HepG2 (cell line): ENCODE measurements around the gene ZNF345. TPM values are rescaled to one million over a fixed set of nuclear protein-coding genes. Genes with fewer than 3 reads are reported as not detected.

Experiments
- ATAC-seq: fragments of 200-7000 bp; cut with Tn5 transposase; 3 replicates; pipeline ENCODE4 v1.9.1; 2020; ENCODE audit warnings: mild to moderate bottlenecking, moderate library complexity
- BruUV-seq: library from RNA; stranded (reverse); fragments of 400-500 nt; replicated peaks from 2 replicates; lab custom pipeline; 2021; lab: Mats Ljungman, UMichigan
- CTCF ChIA-PET: fragments of 300-600 bp; formaldehyde crosslinking; extraction: SDS; loops from one replicate; lab custom pipeline; 2021; ENCODE audit warnings: low total read pairs, inconsistent platforms, low intra/inter-chr PET ratio; lab: Yijun Ruan, JAX
- POLR2A ChIA-PET: fragments of 350-600 bp; sonication (Branson Sonifier 250); formaldehyde crosslinking; loops from one replicate; lab custom pipeline; 2020; ENCODE audit warnings: antibody characterized with exemption, inconsistent platforms; lab: Yijun Ruan, JAX
- DNase-seq: peaks from one replicate; pipeline ENCODE4 v3.0.0-alpha.2; 2015; ENCODE audit warnings: low spot score
- FAIRE-seq: peaks from 3 replicates; lab custom pipeline; 2011; peaks lifted over from hg19 to GRCh38; lab: Jason Lieb, UNC
- H2AFZ ChIP-seq: one replicate; pipeline ENCODE4 v1.6.1; 2011; ENCODE audit warnings: low read length, inconsistent platforms
- H3K27ac ChIP-seq: fragments of 300-600 bp; 3 replicates; pipeline ENCODE4 v1.8.0; 2011; ENCODE audit warnings: mixed run types, mild to moderate bottlenecking, mixed read lengths, low read length, inconsistent platforms; ENCODE audit not compliant: insufficient read depth; ENCODE audit errors: extremely low read length
- H3K27me3 ChIP-seq, 2 experiments: fragments of 200-600 bp in 1 of 2; 2 replicates in 1 of 2; 3 replicates in 1 of 2; pipeline versions ENCODE4 v1.6.0 to v1.8.0; 2011; ENCODE audit warnings: low read length in 2 of 2, mild to moderate bottlenecking in 2 of 2, moderate library complexity in 2 of 2, inconsistent platforms in 1 of 2; ENCODE audit not compliant: insufficient read depth in 2 of 2, control insufficient read depth in 1 of 2
- H3K36me3 ChIP-seq, 2 experiments: fragments of 200-600 bp in 1 of 2; replicated peaks in 1 of 2; 2 replicates in 1 of 2; 3 replicates in 1 of 2; pipeline versions ENCODE4 v1.5.1 to v1.8.0; 2011; ENCODE audit warnings: low read length in 2 of 2, inconsistent platforms in 1 of 2; ENCODE audit not compliant: insufficient read depth in 2 of 2, control insufficient read depth in 1 of 2
- H3K4me1 ChIP-seq: 2 replicates; pipeline ENCODE4 v1.5.1; 2012; ENCODE audit warnings: low read length, inconsistent platforms; ENCODE audit not compliant: insufficient read depth
- H3K4me2 ChIP-seq: 2 replicates; pipeline ENCODE4 v1.6.0; 2011; ENCODE audit warnings: low read depth, low read length, inconsistent platforms
- H3K4me3 ChIP-seq, 3 experiments: fragments of 200-600 bp in 1 of 3; sonication (generic), shearing (Covaris generic) in 1 of 3; replicated peaks in 1 of 3; 2 replicates each; pipeline ENCODE4 v1.5.1; 2011 to 2016; ENCODE audit warnings: low read length in 3 of 3, inconsistent platforms in 2 of 3, low read depth in 2 of 3, mild to moderate bottlenecking in 2 of 3, control low read depth in 1 of 3, mixed read lengths in 1 of 3; ENCODE audit not compliant: insufficient read depth in 1 of 3
- H3K79me2 ChIP-seq: one replicate; pipeline ENCODE4 v1.6.1; 2011; ENCODE audit warnings: low read length, inconsistent platforms; ENCODE audit not compliant: insufficient read depth
- H3K9ac ChIP-seq: 2 replicates; pipeline ENCODE4 v1.6.0; 2011; ENCODE audit warnings: mild to moderate bottlenecking, low read depth, low read length, inconsistent platforms; ENCODE audit not compliant: insufficient read depth
- H3K9me3 ChIP-seq: 2 replicates; pipeline ENCODE4 v1.5.1; 2012; ENCODE audit warnings: mild to moderate bottlenecking, low read length
- H4K20me1 ChIP-seq: 2 replicates; pipeline ENCODE4 v1.6.0; 2011; ENCODE audit warnings: inconsistent platforms, mild to moderate bottlenecking, low read length, moderate library complexity; ENCODE audit not compliant: insufficient read depth
- BRD4 ChIP-seq: sonication (generic); formaldehyde crosslinking; IDR thresholded peaks from 2 replicates; pipeline ENCODE4 v1.4.0; 2020; ENCODE audit warnings: missing genetic modification reagents
- CENPT ChIP-seq: sonication (generic); formaldehyde crosslinking; IDR thresholded peaks from 2 replicates; pipeline ENCODE4 v1.8.0; 2022; ENCODE audit warnings: low read depth, mild to moderate bottlenecking, moderate library complexity, missing genetic modification reagents
- HOXA9 ChIP-seq: sonication (generic); formaldehyde crosslinking; IDR thresholded peaks from 2 replicates; pipeline ENCODE4 v1.8.1; 2022; ENCODE audit warnings: missing genetic modification reagents, mild to moderate bottlenecking, moderate library complexity, borderline replicate concordance
- MXD3 ChIP-seq: IDR thresholded peaks from 2 replicates; pipeline ENCODE4 v1.6.1; 2016; ENCODE audit warnings: mild to moderate bottlenecking, missing biosample characterization, missing genetic modification reagents
- NBN ChIP-seq: fragments of 450-650 bp; conservative IDR thresholded peaks from 2 replicates; pipeline ENCODE4 v1.6.1; 2017
- NFE2L1 ChIP-seq: sonication (generic); formaldehyde crosslinking; IDR thresholded peaks from 2 replicates; pipeline ENCODE4 v1.4.0; 2020; ENCODE audit warnings: missing genetic modification reagents, mild to moderate bottlenecking, borderline replicate concordance
- PBX2 ChIP-seq: IDR thresholded peaks from 2 replicates; pipeline ENCODE4 v1.6.1; 2016; ENCODE audit warnings: control low read depth
- POLR2G ChIP-seq: fragments of 200-400 bp; formaldehyde crosslinking; IDR thresholded peaks from 2 replicates; pipeline ENCODE4 v1.6.1; 2018; ENCODE audit warnings: mild to moderate bottlenecking, low read depth, low read length, moderate library complexity
- RCOR2 ChIP-seq: IDR thresholded peaks from 2 replicates; pipeline ENCODE4 v1.6.1; 2016; ENCODE audit warnings: missing biosample characterization, missing genetic modification reagents
- SETDB1 ChIP-seq: sonication (generic); formaldehyde crosslinking; IDR thresholded peaks from 2 replicates; pipeline ENCODE4 v1.5.1; 2020; ENCODE audit warnings: missing genetic modification reagents, mild to moderate bottlenecking, borderline replicate concordance
- TBP ChIP-seq: sonication (generic); formaldehyde crosslinking; IDR thresholded peaks from 2 replicates; pipeline ENCODE4 v1.5.0; 2020; ENCODE audit warnings: missing genetic modification reagents
- TIGD3 ChIP-seq: sonication (generic); formaldehyde crosslinking; IDR thresholded peaks from 2 replicates; pipeline ENCODE4 v1.5.1; 2020; ENCODE audit warnings: mild to moderate bottlenecking, missing genetic modification reagents, borderline replicate concordance
- YY1 ChIP-seq: IDR thresholded peaks from 2 replicates; pipeline ENCODE4 v1.6.1; 2011; ENCODE audit warnings: low read length, low read depth, moderate library complexity, mild to moderate bottlenecking; ENCODE audit not compliant: insufficient read depth, insufficient replicate concordance
- ZNF138 ChIP-seq: sonication (generic); formaldehyde crosslinking; IDR thresholded peaks from 2 replicates; pipeline ENCODE4 v1.5.0; 2020; ENCODE audit warnings: mild to moderate bottlenecking, low read depth, missing genetic modification reagents
- ZNF18 ChIP-seq: sonication (generic); formaldehyde crosslinking; IDR thresholded peaks from 2 replicates; pipeline ENCODE4 v1.8.0; 2022; ENCODE audit warnings: mild to moderate bottlenecking, missing genetic modification reagents; ENCODE audit not compliant: insufficient replicate concordance
- ZNF383 ChIP-seq: sonication (generic); formaldehyde crosslinking; IDR thresholded peaks from 2 replicates; pipeline ENCODE4 v1.4.0; 2020; ENCODE audit warnings: missing genetic modification reagents, mild to moderate bottlenecking, borderline replicate concordance
- ZNF607 ChIP-seq: sonication (generic); formaldehyde crosslinking; IDR thresholded peaks from 2 replicates; pipeline ENCODE4 v1.5.1; 2020; ENCODE audit warnings: missing genetic modification reagents, mild to moderate bottlenecking, borderline replicate concordance
- ZNF772 ChIP-seq: sonication (generic); formaldehyde crosslinking; IDR thresholded peaks from 2 replicates; pipeline ENCODE4 v1.5.0; 2020; ENCODE audit warnings: mild to moderate bottlenecking, missing genetic modification reagents
- WGBS: methylation state at CpG from one replicate; pipeline ENCODE4 v1.1.6; 2017; ENCODE audit warnings: low lambda C conversion rate; 5-methylcytosine and 5-hydroxymethylcytosine counted together
- in situ Hi-C: cut with HindIII; loops from 2 replicates; pipeline ENCODE4 v1.10.0; 2017; ENCODE audit warnings: low pct_unique_long_range_greater_than_20kb; ENCODE audit not compliant: extremely low pct_ligation_motif_present
- intact Hi-C: fragments of 100-400 bp; cut with micrococcal nuclease; formaldehyde crosslinking; loops from one replicate; pipeline ENCODE4 v1.10.0; 2022; ENCODE audit not compliant: unreplicated experiment
- polyA plus RNA-seq, 8 experiments: library from polyadenylated mRNA; depleted of rRNA in 3 of 8; stranded (reverse) in 7 of 8; unstranded in 1 of 8; fragments of >200 nt; fragmentation: Illumina TruSeq in 4 of 8; extraction: Trizol in 4 of 8; gene quantifications; 2 replicates each; pipeline versions ENCODE4 v1.2.1 to v1.2.3, GENCODE V29; 2011 to 2016; ENCODE audit warnings: low read depth in 4 of 8, missing spikeins in 1 of 8, mixed read lengths in 1 of 8; ENCODE audit not compliant: insufficient read depth in 1 of 8
- total RNA-seq, 5 experiments: library from RNA; depleted of rRNA; stranded (reverse); fragments of >200 nt; fragmentation: Illumina TruSeq; extraction: Trizol; gene quantifications; 2 replicates each; pipeline ENCODE4 v1.2.3, GENCODE V29; 2016; ENCODE audit warnings: low read depth in 1 of 5

ZNF345 gene
- total and polyA plus RNA-seq, 2 of the 13 experiments (the other 11 are each of a cell fraction or from before 2014, with no cell fraction given), result 2.6 to 2.9 TPM

GRCh38 chr19:36837906-36838783 lies 12.5 kb upstream of the ZNF345 start, which contains the start of gene ZNF790:
TSS of gene ZNF790 (minus strand) at chr19:36838387. CDS start at chr19:36825619, 12,768 bp downstream.
- Histone ChIP-seq H2AFZ (peak within 1 kb of the TSS; percentile 95), H3K4me1 (peaks cover 19% of the 10 kb centered on the region), H3K36me3 (peaks cover 0 to 7% of the 10 kb centered on the region in 2 experiments; a peak in 2 of 5 replicates), H3K9me3 (peaks cover 30% of the 10 kb centered on the region), H3K27me3 (no peaks in the 10 kb centered on the region; a peak in 1 of 5 replicates), H3K27ac (peak within 1 kb of the TSS; percentile 86), H3K4me3 (peak within 1 kb of the TSS; percentile 77 to 85 (median 84)), H3K79me2 (peaks cover 8% of the 10 kb centered on the region), H3K9ac (peak within 1 kb of the TSS; percentile 82), H3K4me2 (peak within 1 kb of the TSS; percentile 80), H4K20me1 (no peaks in the 10 kb centered on the region)
- ChIA-PET POLR2A (interaction anchor here (0.7 to 3.6 kb wide), 19 partner anchors 8 to 854 kb away, joined by 3 to 169 read pairs (median 6); partner anchors contain the start of genes ZNF146, ZNF260, ZNF345 and ZNF382), CTCF (no interaction called here)
- intact Hi-C loops (loop anchor here (1.0 to 5.0 kb wide), 3 partner anchors 12 to 266 kb away; partner anchors contain the start of genes ZNF345, ZNF529 and ZNF567), in situ Hi-C loops (no loop called here)
- DNase-seq (peak; percentile 89), ATAC-seq (peak; percentile 96), FAIRE-seq (peak; percentile 68)
- 0% methylated on average over 21 of the region's 56 CpGs for WGBS
- BruUV-seq, result no TSS peak
- TF ChIP-seq SETDB1 (CRISPR knock-in tag) (no peak), RCOR2 (CRISPR knock-in tag) (0 out of 2 replicates have a peak, but pooled peaks have one; percentile 26), HOXA9 (CRISPR knock-in tag) (no peak), ZNF383 (CRISPR knock-in tag) (peak; percentile 30; the same call in 1 of the 2 replicates), NBN (no peak), NFE2L1 (CRISPR knock-in tag) (no peak; the same call in 1 of the 2 replicates), YY1 (peak; percentile 88), ZNF138 (CRISPR knock-in tag) (peak; percentile 64; the same call in 1 of the 2 replicates), CENPT (CRISPR knock-in tag) (peak; percentile 53; the same call in 1 of the 2 replicates), TIGD3 (CRISPR knock-in tag) (no peak), ZNF772 (CRISPR knock-in tag) (peak; percentile 42; the same call in 1 of the 2 replicates), MXD3 (CRISPR knock-in tag) (no peak; the same call in 1 of the 2 replicates), TBP (CRISPR knock-in tag) (no peak), POLR2G (peak; percentile 83), PBX2 (peak; percentile 57; the same call in 1 of the 2 replicates), BRD4 (CRISPR knock-in tag) (peak; percentile 58; the same call in 1 of the 2 replicates), ZNF18 (CRISPR knock-in tag) (no peak), ZNF607 (peak; percentile 10; the same call in 1 of the 2 replicates)
